HepG2 (cell line): ENCODE data around the gene EREG.

Source experiments
- ATF6 ChIP-seq: sonication (generic); formaldehyde crosslinking; conservative IDR thresholded peaks from 2 replicates; pipeline ENCODE4 v1.4.0; 2020; ENCODE audit warnings: missing genetic modification reagents
- CENPBD1 ChIP-seq: sonication (generic); formaldehyde crosslinking; IDR thresholded peaks from 2 replicates; pipeline ENCODE4 v1.8.0; 2022; ENCODE audit warnings: missing genetic modification reagents, low read depth, mild to moderate bottlenecking, borderline replicate concordance
- CTCF ChIP-seq: sonication (generic); formaldehyde crosslinking; IDR thresholded peaks from 2 replicates; pipeline ENCODE4 v1.5.0; 2020; ENCODE audit warnings: mild to moderate bottlenecking, missing genetic modification reagents, moderate library complexity
- EP300 ChIP-seq, 3 experiments: sonication (generic) in 1 of 3; formaldehyde crosslinking in 1 of 3; IDR thresholded peaks; 2 replicates each; pipeline versions ENCODE4 v1.5.1 to v1.6.1; 2011 to 2020; ENCODE audit warnings: low read depth in 2 of 3, low read length in 2 of 3, borderline replicate concordance in 1 of 3, improper control_type of control experiment in 1 of 3, mild to moderate bottlenecking in 1 of 3, missing genetic modification reagents in 1 of 3, moderate library complexity in 1 of 3
- MAZ ChIP-seq, 2 experiments: sonication (generic) in 1 of 2; formaldehyde crosslinking in 1 of 2; IDR thresholded peaks; 2 replicates each; pipeline versions ENCODE4 v1.5.0 to v1.6.1; 2012 to 2020; ENCODE audit warnings: low read depth in 2 of 2, mild to moderate bottlenecking in 2 of 2, borderline replicate concordance in 1 of 2, improper control_type of control experiment in 1 of 2, low read length in 1 of 2, missing genetic modification reagents in 1 of 2, moderate library complexity in 1 of 2
- POLR2A ChIP-seq, 2 experiments: IDR thresholded peaks; 2 replicates each; pipeline ENCODE4 v1.6.1; 2011; ENCODE audit warnings: low read depth in 2 of 2, low read length in 2 of 2, mild to moderate bottlenecking in 1 of 2, moderate library complexity in 1 of 2; ENCODE audit not compliant: insufficient read depth in 1 of 2
- RAD21 ChIP-seq: fragments of 450-650 bp; formaldehyde crosslinking; IDR thresholded peaks from 2 replicates; pipeline ENCODE4 v1.5.0; 2020; ENCODE audit warnings: mild to moderate bottlenecking
- TF ChIP-seq, protein P1 (sequence below): IDR thresholded peaks from 2 replicates; pipeline ENCODE4 v1.6.1; 2012; ENCODE audit warnings: inconsistent platforms
- TF ChIP-seq, protein P2 (sequence below): sonication (generic); formaldehyde crosslinking; IDR thresholded peaks from 2 replicates; pipeline ENCODE4 v1.9.0; 2021; ENCODE audit warnings: missing genetic modification reagents, borderline replicate concordance

DNA sequence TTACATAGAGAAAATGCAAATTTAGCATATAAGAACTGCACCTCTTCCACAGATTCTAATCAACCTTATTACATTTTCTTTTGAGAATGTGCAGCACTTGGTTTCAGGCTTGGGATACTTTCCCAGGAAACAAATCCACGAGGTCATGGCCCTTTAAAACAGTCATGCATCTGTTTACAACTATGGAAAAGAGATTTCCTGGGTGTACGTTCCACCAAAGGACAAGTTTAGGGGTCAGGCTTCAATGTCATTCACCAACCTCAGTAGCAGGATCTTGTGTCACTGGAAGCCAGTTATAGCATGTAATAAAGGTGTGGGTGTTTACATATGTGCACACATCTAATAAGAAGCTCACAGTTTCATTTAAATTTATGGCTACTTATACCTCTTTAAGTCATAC, 30.7 kb downstream of the EREG start:
- no peak for TF ChIP-seq EP300 (IDR thresholded peaks at IDR 0.05; ENCODE audit: low read depth in 2 of 2, low read length in 2 of 2)
- no peak for TF ChIP-seq EP300 (CRISPR knock-in tag; IDR thresholded peaks at IDR 0.05; ENCODE audit: borderline replicate concordance)
- TF ChIP-seq CTCF (CRISPR knock-in tag), result no peak
- TF ChIP-seq, protein P1, sequence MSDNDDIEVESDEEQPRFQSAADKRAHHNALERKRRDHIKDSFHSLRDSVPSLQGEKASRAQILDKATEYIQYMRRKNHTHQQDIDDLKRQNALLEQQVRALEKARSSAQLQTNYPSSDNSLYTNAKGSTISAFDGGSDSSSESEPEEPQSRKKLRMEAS, result no peak
- no peak for TF ChIP-seq ATF6
- TF ChIP-seq POLR2A (IDR thresholded peaks at IDR 0.05; ENCODE audit: insufficient read depth in 1 of 2, low read depth in 2 of 2, low read length in 2 of 2), result no peak
- TF ChIP-seq CENPBD1 (CRISPR knock-in tag), result no peak
- no peak for TF ChIP-seq RAD21
- no peak for TF ChIP-seq MAZ (IDR thresholded peaks at IDR 0.05; ENCODE audit: borderline replicate concordance, low read depth, low read length)
- TF ChIP-seq MAZ (CRISPR knock-in tag; IDR thresholded peaks at IDR 0.05; ENCODE audit: low read depth), result no peak
- TF ChIP-seq, protein P2, sequence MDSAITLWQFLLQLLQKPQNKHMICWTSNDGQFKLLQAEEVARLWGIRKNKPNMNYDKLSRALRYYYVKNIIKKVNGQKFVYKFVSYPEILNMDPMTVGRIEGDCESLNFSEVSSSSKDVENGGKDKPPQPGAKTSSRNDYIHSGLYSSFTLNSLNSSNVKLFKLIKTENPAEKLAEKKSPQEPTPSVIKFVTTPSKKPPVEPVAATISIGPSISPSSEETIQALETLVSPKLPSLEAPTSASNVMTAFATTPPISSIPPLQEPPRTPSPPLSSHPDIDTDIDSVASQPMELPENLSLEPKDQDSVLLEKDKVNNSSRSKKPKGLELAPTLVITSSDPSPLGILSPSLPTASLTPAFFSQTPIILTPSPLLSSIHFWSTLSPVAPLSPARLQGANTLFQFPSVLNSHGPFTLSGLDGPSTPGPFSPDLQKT (CRISPR knock-in tag), result no peak
